ENCODE measurements around the gene MPZL1.

Gene MPZL1

DNA sequence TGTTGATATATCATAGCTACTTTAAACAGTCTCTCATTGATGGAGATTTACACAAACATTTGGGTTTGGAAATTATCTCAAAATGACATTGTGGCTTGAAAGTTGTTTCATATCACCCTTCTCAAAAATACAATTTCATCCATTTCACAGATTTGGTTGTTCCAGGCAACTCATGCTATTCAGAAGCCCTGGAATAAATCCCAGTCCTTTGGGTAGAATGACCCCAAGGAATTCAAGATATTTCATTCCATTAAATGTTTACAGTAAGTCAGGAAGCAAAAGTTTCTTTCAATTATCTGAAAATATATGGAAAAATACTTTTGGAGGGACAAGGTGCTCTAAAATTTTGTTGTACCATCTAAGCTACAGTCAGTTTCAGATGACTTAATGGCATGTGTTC lies 27.1 kb downstream of the MPZL1 start:
- no peak for DNase-seq

DNA sequence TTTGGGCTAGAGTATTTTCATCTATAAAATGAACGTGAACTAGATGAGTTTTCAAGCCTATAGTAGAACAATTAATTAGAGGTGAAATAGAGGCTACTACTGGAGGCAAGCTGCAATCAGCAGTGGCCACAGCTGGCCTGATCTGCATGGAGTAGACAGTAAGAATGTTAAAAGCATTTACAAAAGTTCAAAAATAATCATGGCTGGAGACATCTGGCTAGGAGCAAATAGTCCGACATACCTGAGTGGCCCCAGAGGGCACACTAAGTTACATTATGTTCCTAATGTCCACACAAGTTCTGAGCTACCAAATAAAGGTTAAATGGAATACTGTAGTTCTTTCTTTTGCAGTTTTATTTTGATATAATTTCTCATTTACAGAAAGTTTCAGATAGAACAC lies 28.0 kb downstream of the MPZL1 start:
- no peak for DNase-seq

DNA sequence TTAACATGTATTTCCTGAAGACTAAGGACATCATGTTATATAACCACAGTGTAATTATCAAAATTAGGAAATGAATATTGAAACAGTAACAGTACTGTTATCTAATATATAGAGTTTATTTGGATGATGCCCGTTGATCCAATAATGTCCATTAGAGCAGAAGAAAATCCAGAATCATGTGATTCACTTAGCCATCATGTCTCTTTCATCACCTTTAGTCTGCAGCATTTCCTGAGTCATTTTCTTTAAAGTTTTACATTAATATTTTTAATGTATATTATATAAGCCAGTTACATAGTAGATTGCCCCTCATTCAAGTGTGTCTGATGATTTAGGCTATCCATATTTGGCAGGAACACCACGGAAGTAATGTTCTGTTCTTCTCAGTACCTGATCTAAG lies 28.9 kb downstream of the MPZL1 start:
- DNase-seq = no peak

DNA sequence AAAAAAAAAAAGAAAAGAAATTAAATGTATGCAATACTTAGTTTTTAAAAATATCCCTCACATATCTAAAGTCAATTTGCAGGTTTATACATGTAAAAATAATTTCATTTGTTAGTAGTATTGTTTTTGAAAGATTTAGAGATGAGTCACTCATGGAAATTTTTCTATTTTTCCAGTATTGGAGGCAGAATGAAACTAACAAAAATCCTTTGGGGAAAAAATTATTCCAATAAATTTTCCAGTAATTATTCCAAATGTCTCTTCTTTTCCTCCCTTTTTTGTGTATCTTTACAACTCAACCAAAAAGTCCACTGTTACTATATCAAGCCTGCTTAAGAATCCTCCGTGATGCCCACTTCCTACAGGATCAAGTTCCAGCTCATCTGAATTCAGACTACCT lies 29.9 kb downstream of the MPZL1 start:
- DNase-seq = no peak

DNA sequence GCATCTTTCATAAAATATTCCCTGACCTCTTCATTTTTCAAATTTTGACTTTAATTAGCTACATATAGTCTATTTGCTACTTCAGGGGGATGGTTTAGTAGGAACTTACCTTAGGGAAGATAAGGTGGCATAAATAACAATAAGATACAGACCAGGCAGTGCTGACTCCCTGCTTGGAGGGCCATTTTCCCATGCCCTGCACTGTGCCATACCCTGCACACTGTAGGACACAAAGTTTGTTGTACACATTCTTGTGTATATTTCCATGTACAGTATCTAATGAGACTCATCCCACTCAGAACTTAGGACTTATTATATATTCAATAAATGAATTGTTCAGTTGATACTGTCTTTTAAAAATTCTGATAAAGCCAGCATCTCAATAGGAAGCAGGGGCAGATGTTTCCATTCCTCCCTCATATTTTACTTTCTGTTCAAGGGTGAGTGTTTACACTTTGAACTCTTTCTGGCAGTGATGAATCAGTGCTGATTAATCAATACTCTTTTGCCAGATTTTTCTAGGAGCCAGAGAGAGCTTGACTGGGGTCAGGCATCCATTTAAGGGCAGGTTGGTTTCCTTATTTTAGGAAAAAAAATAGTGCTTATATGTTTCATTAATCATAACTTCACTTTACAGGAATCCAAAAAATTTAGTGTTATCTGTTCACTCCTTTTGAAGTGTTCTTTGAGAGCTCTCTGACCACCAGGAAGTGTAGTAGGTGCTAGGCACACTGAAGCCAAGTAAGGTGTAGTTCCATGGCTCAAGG lies 30.6 kb downstream of the MPZL1 start:
- no peak for DNase-seq

DNA sequence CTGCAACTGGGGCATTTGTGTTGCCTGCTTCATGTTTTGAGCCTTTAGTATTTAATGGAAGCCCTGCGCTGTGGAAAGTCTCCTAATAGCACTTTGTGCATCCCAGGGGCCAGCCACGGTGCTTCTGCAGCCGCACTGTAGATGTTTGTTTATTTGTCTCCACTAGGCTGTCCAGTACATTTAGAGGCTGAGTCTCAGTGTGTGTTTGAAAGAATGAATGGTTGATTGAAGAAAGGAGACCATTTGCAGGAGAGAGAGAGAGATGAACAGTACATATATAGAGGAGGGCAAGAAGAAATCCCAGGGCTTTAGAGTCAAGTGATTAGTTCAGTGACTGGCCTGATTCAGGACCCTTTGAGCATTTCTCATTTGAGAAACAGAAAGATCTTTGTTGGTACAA lies 33.9 kb downstream of the MPZL1 start:
- DNase-seq = peak in 1 of 51 donors; percentile 12

DNA sequence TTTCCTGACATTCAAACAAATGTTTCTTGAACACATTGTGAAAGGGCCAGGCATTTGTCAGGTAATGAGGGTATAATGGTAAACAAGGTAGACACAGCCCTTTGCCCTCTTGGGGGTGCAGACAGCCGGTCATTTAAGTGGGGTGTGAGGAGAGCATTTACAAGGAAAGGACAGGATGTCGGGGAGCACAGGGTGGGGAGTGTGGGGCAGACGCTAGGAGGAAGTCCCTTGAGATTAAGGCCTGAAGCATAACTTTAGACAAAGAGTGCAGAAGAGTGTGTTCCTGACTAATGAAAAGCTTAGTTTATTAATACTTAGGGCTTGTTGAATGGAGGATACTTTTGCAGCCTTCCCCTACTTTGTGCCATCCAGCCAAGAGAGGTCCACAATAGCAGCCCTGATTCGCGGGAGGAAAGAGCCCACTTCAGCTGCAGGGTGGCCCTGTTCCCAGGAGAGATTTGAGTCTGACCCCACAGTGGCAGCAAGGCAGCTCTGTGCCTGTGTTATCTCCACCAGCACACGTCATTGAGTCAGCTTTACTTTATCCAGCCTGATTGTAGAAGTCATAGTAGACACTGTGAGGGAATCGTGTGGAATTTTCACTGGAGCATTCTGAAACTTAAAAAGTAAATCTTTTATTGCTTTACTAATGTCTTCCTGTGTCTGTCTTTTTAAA lies 35.1 kb downstream of the MPZL1 start:
- DNase-seq = peak in 1 of 51 donors; percentile 5

DNA sequence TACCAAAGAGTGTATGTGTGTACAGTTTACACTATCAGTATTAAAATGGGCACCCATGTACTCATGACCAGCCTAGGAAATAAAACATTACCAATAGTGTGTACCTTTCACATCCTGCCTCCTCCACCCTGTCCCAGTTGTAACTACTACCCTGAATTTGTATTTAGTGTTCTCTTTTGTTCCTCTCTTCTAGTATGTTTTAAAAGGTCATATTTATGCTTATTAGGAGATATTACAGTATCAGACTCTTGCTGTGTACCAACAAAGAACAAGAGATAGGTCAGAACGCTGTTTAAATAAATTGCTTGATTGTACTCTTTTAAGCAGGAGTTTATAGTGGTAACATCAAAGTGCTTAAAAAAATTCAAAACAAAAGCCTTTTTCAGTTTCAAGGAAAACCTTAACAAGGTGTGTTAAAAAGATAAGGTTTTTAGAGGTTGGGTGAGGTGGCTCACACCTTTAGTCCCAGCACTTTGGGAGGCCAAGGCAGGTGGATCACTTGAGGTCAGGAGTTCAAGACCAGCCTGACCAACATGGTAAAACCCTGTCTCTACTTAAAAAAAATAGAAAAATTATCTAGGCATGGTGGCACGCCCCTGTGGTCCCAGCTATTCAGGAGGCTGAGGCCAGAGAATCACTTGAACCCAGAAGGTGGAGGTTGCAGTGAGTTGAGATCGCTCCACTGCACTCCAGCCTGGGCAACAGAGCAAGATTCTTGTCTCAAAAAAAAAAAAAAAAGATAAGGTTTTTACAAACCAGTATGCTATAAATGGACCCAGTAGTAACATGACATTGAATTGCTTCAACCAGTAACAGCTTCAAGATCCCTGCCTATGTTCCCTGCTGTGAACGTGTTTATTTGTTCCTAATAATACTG lies 35.9 kb downstream of the MPZL1 start:
- DNase-seq = no peak

DNA sequence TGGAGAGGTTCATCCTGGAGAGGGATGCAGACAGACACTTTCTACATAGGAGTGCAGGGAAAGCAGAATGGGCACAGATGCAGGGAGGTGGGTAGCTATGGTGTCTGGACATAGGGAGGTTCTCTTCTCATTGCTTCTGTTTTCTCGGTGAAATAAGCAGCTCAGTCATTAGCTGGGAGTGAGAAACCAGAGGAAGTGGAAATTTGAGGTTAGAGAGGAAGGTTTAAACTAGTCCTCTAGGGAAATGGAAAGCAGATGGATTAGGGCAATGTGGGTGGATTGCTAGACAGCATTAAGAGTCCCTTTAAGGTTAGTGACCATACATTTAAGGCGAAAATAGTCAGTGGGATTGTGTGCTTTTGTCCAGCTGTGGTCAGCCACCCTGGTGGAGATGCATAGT lies 39.6 kb downstream of the MPZL1 start:
- no peak for DNase-seq

DNA sequence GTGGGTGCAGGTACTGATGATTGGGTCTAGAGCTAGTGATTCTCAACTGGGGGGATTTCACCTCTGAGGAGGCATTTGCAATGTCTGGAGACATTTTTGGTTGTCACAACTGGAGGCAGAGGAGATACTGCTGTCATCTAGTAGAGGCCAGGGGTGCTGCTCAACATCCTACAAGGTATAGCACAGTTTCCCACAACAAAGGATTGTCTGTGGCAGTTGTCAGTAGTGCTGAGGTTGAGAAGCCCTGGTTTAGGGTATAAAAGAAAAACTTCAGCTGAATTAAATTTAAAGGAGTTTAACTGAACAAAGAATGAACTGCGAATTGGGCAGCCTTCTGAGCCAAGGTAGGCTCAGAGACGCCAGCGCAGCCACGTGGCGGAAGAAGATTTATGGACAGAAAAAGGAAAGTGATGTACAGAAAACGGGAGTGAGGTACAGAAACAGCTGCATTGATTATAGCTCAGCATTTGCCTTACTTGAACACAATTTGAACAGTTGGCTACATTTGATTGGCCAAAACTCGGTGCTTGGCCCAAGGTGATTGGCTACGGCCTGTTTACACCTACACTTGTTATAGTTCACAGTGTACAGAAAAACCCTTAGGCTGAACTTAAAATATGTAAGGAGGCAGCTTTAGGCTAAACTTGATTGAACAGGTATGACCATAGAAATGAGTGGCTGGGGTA lies 40.4 kb downstream of the MPZL1 start:
- no peak for DNase-seq

DNA sequence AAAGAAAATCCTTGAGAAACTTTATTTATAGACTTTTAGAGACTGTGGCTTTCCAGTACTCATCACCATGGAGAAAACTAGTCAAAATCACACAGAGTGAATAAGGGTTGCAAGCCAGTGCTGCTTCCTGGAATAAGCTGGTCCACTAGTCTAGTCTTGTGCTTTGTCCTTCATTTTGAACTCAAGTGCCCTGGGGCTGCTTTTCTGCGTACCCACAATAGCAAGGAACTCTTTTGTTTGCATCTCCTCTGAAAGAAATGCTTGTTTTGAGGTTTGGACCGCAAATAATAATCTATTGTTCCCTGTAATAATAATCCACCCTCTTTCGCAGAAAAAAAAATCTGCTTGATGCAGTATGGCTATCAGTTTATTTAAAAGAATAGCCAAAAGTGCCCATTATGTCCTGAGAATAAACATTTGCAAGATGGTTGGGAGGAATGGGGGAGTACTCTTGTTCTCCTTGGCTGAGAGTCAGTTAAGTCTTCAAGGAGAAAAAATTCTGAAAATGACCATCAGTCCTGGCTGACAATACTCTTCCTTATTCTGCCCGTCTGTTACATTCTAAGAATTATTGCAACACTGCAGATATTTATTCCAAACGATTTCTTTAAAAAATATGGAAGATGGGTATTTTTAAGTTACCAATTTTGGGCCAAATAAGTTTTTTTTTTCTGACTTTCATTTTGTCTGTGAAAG lies 41.9 kb downstream of the MPZL1 start:
- DNase-seq = peak in 30 of 51 donors; percentile 5 to 87 (median 24)

DNA sequence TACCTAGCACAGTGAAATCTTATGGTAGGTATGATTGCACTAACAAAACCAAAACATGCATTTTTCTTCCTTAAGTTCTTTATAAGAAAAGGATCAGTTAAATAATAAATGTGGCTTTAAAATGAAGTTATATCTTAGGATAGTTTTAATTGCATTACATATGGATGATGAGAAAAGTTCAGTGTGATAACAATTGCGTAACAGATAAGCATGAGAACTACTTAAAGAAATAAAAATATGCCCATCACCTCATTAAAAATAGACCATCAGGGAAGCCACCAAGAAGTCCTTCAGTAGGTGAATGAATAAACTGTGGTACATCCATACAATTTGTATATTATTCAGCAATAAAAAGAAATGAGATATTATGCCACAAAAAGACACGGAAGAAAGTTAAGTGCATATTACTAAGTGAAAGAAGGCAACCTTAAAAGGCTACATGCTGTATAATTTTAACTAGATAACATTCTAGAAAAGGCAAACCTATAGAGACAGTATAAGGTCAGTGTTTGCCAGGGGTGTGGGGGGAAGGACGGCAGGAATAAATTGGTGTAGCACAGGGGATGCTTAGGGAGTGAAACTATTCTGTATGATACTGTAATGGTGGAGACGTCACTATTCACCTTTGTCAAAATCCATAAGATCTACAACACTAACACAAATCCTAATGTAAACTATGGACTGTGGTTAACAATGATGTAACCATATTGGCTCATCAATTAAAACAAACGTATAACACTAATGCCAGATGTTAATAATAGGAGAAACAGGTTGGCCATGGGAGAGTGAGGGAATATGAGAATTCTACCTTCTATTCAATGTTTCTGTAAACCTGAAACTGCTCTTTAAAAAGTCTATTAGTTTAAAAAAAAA lies 42.9 kb downstream of the MPZL1 start:
- DNase-seq = no peak

DNA sequence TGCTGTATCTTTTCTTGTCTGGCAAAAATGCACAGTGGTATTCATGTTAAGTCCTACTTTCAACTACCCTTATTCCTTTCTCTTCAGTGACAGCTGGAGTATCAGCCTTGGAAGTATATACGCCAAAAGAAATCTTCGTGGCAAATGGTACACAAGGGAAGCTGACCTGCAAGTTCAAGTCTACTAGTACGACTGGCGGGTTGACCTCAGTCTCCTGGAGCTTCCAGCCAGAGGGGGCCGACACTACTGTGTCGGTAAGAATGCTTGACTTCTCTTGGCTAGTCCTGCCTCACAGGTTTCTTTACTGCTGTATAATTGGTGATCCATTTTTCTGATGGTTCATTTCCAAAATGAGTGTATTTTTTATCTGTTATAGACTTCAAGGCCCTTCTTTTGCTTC lies 43.7 kb downstream of the MPZL1 start:
- no peak for DNase-seq

DNA sequence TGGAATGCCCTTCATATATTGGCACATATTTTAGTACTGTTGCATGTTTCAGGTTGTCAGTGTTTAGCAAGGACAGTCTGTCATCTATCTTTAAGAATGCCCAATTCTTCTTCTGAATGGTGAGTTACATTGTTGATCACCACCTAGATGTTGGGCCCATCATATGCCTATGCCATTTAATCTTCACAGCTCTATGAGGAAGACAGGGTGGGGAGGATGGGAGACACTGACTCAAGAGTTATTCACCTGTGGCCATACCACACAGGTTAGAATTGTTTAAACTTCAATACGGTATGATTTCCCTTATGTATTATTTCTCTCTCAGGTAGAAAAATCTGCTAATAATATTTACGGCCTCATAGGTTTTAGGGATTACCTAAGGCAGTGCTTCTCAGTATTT lies 44.8 kb downstream of the MPZL1 start:
- DNase-seq = no peak

DNA sequence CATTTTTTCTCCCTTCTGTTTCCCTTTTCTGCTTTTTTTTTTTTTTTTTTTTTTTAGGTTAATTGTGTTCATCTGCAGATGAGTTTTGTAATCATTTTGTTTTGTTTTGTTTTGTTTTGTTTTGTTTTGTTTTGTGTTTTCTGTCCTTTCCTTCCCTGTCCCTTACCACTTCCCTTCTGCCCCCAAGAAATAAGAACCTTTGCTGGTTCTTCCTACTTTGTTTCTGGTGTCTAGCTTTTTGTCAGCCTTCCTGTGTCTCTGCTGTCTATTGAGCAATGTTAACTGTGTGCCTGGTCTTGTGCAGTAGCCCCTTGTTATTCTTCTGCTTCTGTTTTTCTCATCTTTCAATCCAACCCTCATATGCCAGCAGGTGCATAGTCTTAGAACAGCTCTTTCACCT lies 46.0 kb downstream of the MPZL1 start:
- no peak for DNase-seq

DNA sequence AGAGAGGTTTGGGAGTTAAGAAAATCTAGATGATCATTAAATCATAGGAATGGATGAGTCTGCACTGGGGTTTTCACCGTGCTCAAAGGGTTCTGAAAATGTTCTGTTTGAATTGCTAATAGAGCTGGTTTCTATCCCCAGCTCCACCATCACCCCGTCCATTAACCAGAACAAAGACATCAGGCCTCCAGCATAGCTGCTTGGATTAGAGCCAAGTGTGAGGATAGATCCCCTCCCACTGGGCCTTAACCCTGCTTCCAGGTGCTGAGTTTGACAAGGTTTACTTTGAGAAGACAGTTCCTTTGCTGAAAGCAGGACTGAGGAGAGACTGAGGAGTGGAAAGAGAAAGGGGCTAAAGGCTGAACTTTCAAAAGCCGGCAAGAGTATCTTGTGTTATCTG lies 48.3 kb downstream of the MPZL1 start:
- no peak for DNase-seq

DNA sequence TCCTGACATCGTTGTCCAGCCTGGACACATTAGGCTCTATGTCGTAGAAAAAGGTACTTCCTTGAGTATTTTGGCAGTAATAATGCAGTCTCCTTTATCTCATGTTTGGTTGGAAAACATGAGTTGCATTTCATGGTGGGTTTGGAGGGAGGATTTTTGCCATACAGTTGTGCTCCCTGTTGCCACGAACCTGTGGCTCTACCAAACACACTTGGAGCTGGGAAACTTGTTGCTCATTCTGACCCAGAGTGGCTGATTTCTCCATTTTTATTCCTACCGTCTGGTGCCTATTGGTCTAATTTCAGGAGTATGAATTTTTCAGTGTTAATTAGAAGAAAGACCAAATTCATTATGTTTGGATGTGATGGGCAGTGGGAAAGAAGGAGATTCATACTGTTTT lies 50.7 kb downstream of the MPZL1 start:
- no peak for DNase-seq

DNA sequence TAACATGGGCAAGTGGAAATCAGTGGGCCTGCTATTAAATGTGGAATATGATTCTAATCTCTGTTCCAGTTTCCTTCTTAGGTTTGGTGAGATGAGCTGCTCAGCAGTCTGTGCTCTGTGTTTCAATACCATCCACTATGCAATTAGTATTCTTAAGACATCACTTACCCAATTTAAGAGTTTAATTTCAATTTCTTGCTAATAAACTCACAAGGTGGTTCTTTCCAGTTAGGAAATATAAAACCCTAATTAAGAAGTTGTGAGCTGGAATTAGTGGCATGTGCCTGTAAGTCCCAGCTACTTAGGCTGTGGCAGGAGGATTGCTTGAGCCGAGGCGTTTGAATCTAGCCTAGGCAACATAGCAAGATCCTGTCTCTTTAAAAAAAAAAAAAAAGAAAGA lies 51.7 kb downstream of the MPZL1 start:
- DNase-seq = no peak

DNA sequence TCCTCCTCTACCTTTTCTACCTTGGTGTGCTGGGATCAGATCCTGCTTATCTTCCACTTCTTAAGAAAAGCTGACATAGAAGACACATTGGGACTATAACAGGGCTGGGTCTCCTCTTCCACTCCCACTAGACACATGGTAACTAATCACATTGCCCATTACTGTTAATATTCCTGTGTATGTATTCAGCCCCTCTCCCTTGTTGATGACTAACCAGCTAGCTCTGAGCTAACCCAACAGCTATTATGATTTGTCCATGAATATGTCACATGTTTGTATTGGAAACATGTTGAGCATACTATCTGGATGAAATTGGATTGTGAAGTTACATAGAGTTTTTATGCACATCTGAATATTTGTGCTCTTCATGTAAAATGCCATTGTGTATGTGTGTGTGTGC lies 52.9 kb downstream of the MPZL1 start:
- no peak for DNase-seq

DNA sequence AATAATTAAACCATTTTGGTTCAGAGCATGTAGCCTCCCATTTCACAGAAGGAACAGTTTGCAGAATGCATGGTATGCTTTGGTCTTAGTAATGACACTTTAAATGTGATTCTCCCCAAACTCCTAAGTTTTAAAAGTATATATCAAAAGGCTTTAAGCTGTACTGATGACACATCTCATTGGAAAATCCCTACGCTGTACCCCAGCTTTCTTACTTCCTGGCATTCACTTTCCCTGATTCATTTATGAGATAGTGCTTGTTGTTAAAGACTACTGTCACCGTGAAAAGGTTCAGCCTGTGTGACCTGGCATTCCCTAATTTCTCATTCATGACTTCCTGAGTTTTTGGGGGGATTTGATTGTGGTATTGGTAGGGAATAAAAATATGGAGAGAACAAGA lies 53.4 kb downstream of the MPZL1 start:
- no peak for DNase-seq

Measured in hypothalamus (tissue), 51 donors.